Muscle of back (tissue), 13 donors: ENCODE measurements around the gene TARS3. TPM values are rescaled to one million over a fixed set of nuclear protein-coding genes. Genes with fewer than 3 reads are reported as not detected.
A peak's percentile ranks its signal among the peaks of the same experiment; 100 is the strongest.
"Not testable (repeated sequence)": the region's sequence is repeated elsewhere in the genome, so short reads cannot be mapped to it uniquely, and the experiment has no call there.

Experiments
- DNase-seq, 3 donors: peaks; one replicate each; pipeline versions ENCODE4 v3.0.0 to v3.0.0-alpha.2; 2013
- long read RNA-seq, 9 donors: transcript quantifications; one replicate each; lab custom pipeline, GENCODE V29; 2026
- polyA plus RNA-seq, 10 donors: library from polyadenylated mRNA; unstranded; fragments of 120-200 nt; gene quantifications; one replicate each; pipeline ENCODE4 v1.2.1, GENCODE V29; 2013; ENCODE audit not compliant: insufficient read length in 10 of 10

The TARS3 gene
- 10 to 100 TPM; 14.0 to 24.3 (median 18.9) TPM for polyA plus RNA-seq
- long read RNA-seq, donor 1, partial matches to known transcripts, result 0 of 3 reads
- long read RNA-seq, donor 1, other reads (novel, unspliced or antisense), result 0 of 3 reads
- long read RNA-seq, donor 2, partial matches to known transcripts, result 0 of 1 reads
- long read RNA-seq, donor 2, other reads (novel, unspliced or antisense), result 0 of 1 reads
- long read RNA-seq, donor 3, result 0 reads
- long read RNA-seq, donor 4, partial matches to known transcripts, result 0 of 2 reads
- long read RNA-seq, donor 4, other reads (novel, unspliced or antisense), result 0 of 2 reads
- long read RNA-seq, donor 5, partial matches to known transcripts, result 0 of 1 reads
- long read RNA-seq, donor 5, other reads (novel, unspliced or antisense), result 0 of 1 reads
- long read RNA-seq, donor 6, partial matches to known transcripts, result 0 of 2 reads
- long read RNA-seq, donor 6, other reads (novel, unspliced or antisense), result 0 of 2 reads
- long read RNA-seq, donor 7, partial matches to known transcripts, result 5 of 5 reads
- long read RNA-seq, donor 7, other reads (novel, unspliced or antisense), result 0 of 5 reads
- long read RNA-seq, donor 8, result 0 reads
- long read RNA-seq, donor 9, result 0 reads

- DNase-seq, result peak; percentile 91 to 95 (median 93)
Observed at GRCh38 chr15:101723874-101724674, at the start of gene TARS3. TARS3 (minus strand) TSS chr15:101724473; CDS start chr15:101724387, 86 bp downstream.

- DNase-seq, result no peak
Observed at GRCh38 chr15:101773496-101774100, 49.3 kb upstream of the TARS3 start.

- no peak for DNase-seq
Observed at GRCh38 chr15:101772921-101773320, 48.6 kb upstream of the TARS3 start.

- DNase-seq, result not testable (repeated sequence)
Observed at GRCh38 chr15:101767083-101767640, 42.9 kb upstream of the TARS3 start.

- DNase-seq, result no peak
Observed at GRCh38 chr15:101765772-101766456, 41.6 kb upstream of the TARS3 start.

GRCh38 chr15:101765340-101765671 is 41.0 kb upstream of the TARS3 start:
- DNase-seq, result not testable (repeated sequence)

- DNase-seq, result not testable (repeated sequence)
Observed at GRCh38 chr15:101764669-101765339, 40.5 kb upstream of the TARS3 start.

- not testable (repeated sequence) for DNase-seq
Observed at GRCh38 chr15:101746716-101747082, 22.4 kb upstream of the TARS3 start.

GRCh38 chr15:101734837-101735236 is 10.6 kb upstream of the TARS3 start:
- DNase-seq, result not testable (repeated sequence)

GRCh38 chr15:101733545-101733944 is 9.3 kb upstream of the TARS3 start:
- no peak for DNase-seq

GRCh38 chr15:101732772-101733171 is 8.5 kb upstream of the TARS3 start:
- no peak for DNase-seq

GRCh38 chr15:101731746-101732145 is 7.5 kb upstream of the TARS3 start:
- no peak for DNase-seq

- no peak for DNase-seq
Observed at GRCh38 chr15:101727186-101727585, 2.9 kb upstream of the TARS3 start.

- DNase-seq, result no peak
Observed at GRCh38 chr15:101725073-101725472, 800 bp upstream of the TARS3 start.

- no peak for DNase-seq
Observed at GRCh38 chr15:101724675-101725005, 367 bp upstream of the TARS3 start.

GRCh38 chr15:101723171-101723873 is 951 bp downstream of the TARS3 start:
- peak; percentile 8 to 52 (median 21) for DNase-seq

- no peak for DNase-seq
Observed at GRCh38 chr15:101718896-101719295, 5.4 kb downstream of the TARS3 start.

GRCh38 chr15:101712078-101712477 is 12.2 kb downstream of the TARS3 start:
- DNase-seq, result no peak

GRCh38 chr15:101710806-101711205 is 13.5 kb downstream of the TARS3 start:
- DNase-seq, result peak in 1 of 3 donors; percentile 22

- DNase-seq, result no peak
Observed at GRCh38 chr15:101709466-101709865, 14.8 kb downstream of the TARS3 start.
